ENCODE measurements around the gene PCDH15. TPM values are rescaled to one million over a fixed set of nuclear protein-coding genes. Genes with fewer than 3 reads are reported as not detected.

The PCDH15 gene
- total and polyA plus RNA-seq, 2 experiments from 2014 or later: not detected

GRCh38 chr10:54010337-54010933, 790.6 kb downstream of the PCDH15 start:
- no peaks in the 10 kb centered on the region for H4K20me1 ChIP-seq (ENCODE audit: insufficient read depth)
- in situ Hi-C loops (cut with MboI): no loop called here
- H3K9ac ChIP-seq: no peak overlapping the region
- 7 to 9% methylated on average over 5 of the region's 5 CpGs for WGBS, 2 experiments (ENCODE audit: low coverage in 1 of 2, low lambda C conversion rate in 2 of 2, missing lambda C conversion rate in 2 of 2)
- H3K4me3 ChIP-seq: no peak overlapping the region
- no peak for DNase-seq
- no peak overlapping the region for H2AFZ ChIP-seq
- no peaks in the 10 kb centered on the region for H3K9me2 ChIP-seq (ENCODE audit: insufficient read depth)
- no peaks in the 10 kb centered on the region for H3K79me2 ChIP-seq (ENCODE audit: insufficient read depth)
- no peaks in the 10 kb centered on the region for H3K27me3 ChIP-seq (replicated peaks; ENCODE audit: insufficient read depth)
- no peaks in the 10 kb centered on the region for H3F3A ChIP-seq (ENCODE audit: insufficient read depth)
- H3K9me3 ChIP-seq (ENCODE audit: low read depth): no peaks in the 10 kb centered on the region
- no peak overlapping the region for H3K27ac ChIP-seq
- no peak for TF ChIP-seq EZH2phosphoT487 (IDR thresholded peaks at IDR 0.05; ENCODE audit: insufficient read depth, low read depth)
- no peak for TF ChIP-seq EZH2 (IDR thresholded peaks at IDR 0.05; ENCODE audit: insufficient read depth, poor library complexity, severe bottlenecking)
- no peaks in the 10 kb centered on the region for H3K36me3 ChIP-seq (ENCODE audit: low read depth)
- H3K4me1 ChIP-seq (ENCODE audit: insufficient read depth): no peaks in the 10 kb centered on the region
- no peak overlapping the region for H3K4me2 ChIP-seq (ENCODE audit: unreplicated experiment)

GRCh38 chr10:54009672-54010071, 791.4 kb downstream of the PCDH15 start:
- no peaks in the 10 kb centered on the region for H3K79me2 ChIP-seq (ENCODE audit: insufficient read depth)
- no peak overlapping the region for H3K9ac ChIP-seq
- WGBS, 2 experiments (ENCODE audit: low coverage in 1 of 2, low lambda C conversion rate in 2 of 2, missing lambda C conversion rate in 2 of 2): 34 to 44% methylated on average over 3 of the region's 3 CpGs
- no peaks in the 10 kb centered on the region for H3K9me3 ChIP-seq (ENCODE audit: low read depth)
- in situ Hi-C loops (cut with MboI): no loop called here
- DNase-seq: no peak
- H4K20me1 ChIP-seq (ENCODE audit: insufficient read depth): no peaks in the 10 kb centered on the region
- no peaks in the 10 kb centered on the region for H3K27me3 ChIP-seq (replicated peaks; ENCODE audit: insufficient read depth)
- no peaks in the 10 kb centered on the region for H3K9me2 ChIP-seq (ENCODE audit: insufficient read depth)
- no peak overlapping the region for H3K27ac ChIP-seq
- H3K4me2 ChIP-seq (ENCODE audit: unreplicated experiment): no peak overlapping the region
- no peak overlapping the region for H2AFZ ChIP-seq
- H3K4me1 ChIP-seq (ENCODE audit: insufficient read depth): no peaks in the 10 kb centered on the region
- no peaks in the 10 kb centered on the region for H3K36me3 ChIP-seq (ENCODE audit: low read depth)
- TF ChIP-seq EZH2phosphoT487 (IDR thresholded peaks at IDR 0.05; ENCODE audit: insufficient read depth, low read depth) (no peak), EZH2 (IDR thresholded peaks at IDR 0.05; ENCODE audit: insufficient read depth, poor library complexity, severe bottlenecking) (no peak)
- H3K4me3 ChIP-seq: no peak overlapping the region
- H3F3A ChIP-seq (ENCODE audit: insufficient read depth): no peaks in the 10 kb centered on the region

- Histone ChIP-seq H3K36me3 (ENCODE audit: low read depth) (no peaks in the 10 kb centered on the region), H3K4me2 (ENCODE audit: unreplicated experiment) (no peak overlapping the region), H3K9me3 (ENCODE audit: low read depth) (no peaks in the 10 kb centered on the region), H3K4me1 (ENCODE audit: insufficient read depth) (no peaks in the 10 kb centered on the region), H2AFZ (no peak overlapping the region), H3K79me2 (ENCODE audit: insufficient read depth) (no peaks in the 10 kb centered on the region), H3K27ac (no peak overlapping the region), H3F3A (ENCODE audit: insufficient read depth) (no peaks in the 10 kb centered on the region), H4K20me1 (ENCODE audit: insufficient read depth) (no peaks in the 10 kb centered on the region), H3K4me3 (no peak overlapping the region), H3K9ac (no peak overlapping the region), H3K9me2 (ENCODE audit: insufficient read depth) (no peaks in the 10 kb centered on the region), H3K27me3 (replicated peaks; ENCODE audit: insufficient read depth) (no peaks in the 10 kb centered on the region)
- no peak for DNase-seq
- WGBS, 2 experiments (ENCODE audit: low coverage in 1 of 2, low lambda C conversion rate in 2 of 2, missing lambda C conversion rate in 2 of 2): 39 to 58% methylated on average over 1 of the region's 1 CpG
- in situ Hi-C loops (cut with MboI): no loop called here
- TF ChIP-seq EZH2phosphoT487 (IDR thresholded peaks at IDR 0.05; ENCODE audit: insufficient read depth, low read depth) (no peak), EZH2 (IDR thresholded peaks at IDR 0.05; ENCODE audit: insufficient read depth, poor library complexity, severe bottlenecking) (no peak)
Observed at GRCh38 chr10:54002077-54002476, 799.0 kb downstream of the PCDH15 start.

GRCh38 chr10:53997953-53998352, 803.1 kb downstream of the PCDH15 start:
- Histone ChIP-seq H3K27ac (no peak overlapping the region), H3K36me3 (ENCODE audit: low read depth) (no peaks in the 10 kb centered on the region), H3K4me1 (ENCODE audit: insufficient read depth) (no peaks in the 10 kb centered on the region), H3K9me3 (ENCODE audit: low read depth) (no peaks in the 10 kb centered on the region), H3K79me2 (ENCODE audit: insufficient read depth) (no peaks in the 10 kb centered on the region), H3K9me2 (ENCODE audit: insufficient read depth) (no peaks in the 10 kb centered on the region), H3K27me3 (replicated peaks; ENCODE audit: insufficient read depth) (no peaks in the 10 kb centered on the region), H2AFZ (no peak overlapping the region), H3K9ac (no peak overlapping the region), H3F3A (ENCODE audit: insufficient read depth) (no peaks in the 10 kb centered on the region), H3K4me2 (ENCODE audit: unreplicated experiment) (no peak overlapping the region), H3K4me3 (no peak overlapping the region), H4K20me1 (ENCODE audit: insufficient read depth) (no peaks in the 10 kb centered on the region)
- DNase-seq: no peak
- WGBS, 2 experiments (ENCODE audit: low coverage in 1 of 2, low lambda C conversion rate in 2 of 2, missing lambda C conversion rate in 2 of 2): 1 to 7% methylated on average over 2 of the region's 2 CpGs
- TF ChIP-seq EZH2 (IDR thresholded peaks at IDR 0.05; ENCODE audit: insufficient read depth, poor library complexity, severe bottlenecking) (no peak), EZH2phosphoT487 (IDR thresholded peaks at IDR 0.05; ENCODE audit: insufficient read depth, low read depth) (no peak)
- in situ Hi-C loops (cut with MboI): no loop called here
